Left cardiac atrium (tissue), 4 donors: Measurements from ENCODE around the gene NRXN2. TPM values are rescaled to one million over a fixed set of nuclear protein-coding genes. Genes with fewer than 3 reads are reported as not detected.
A peak's percentile ranks its signal among the peaks of the same experiment; 100 is the strongest.
"Not testable (repeated sequence)": the region's sequence is repeated elsewhere in the genome, so short reads cannot be mapped to it uniquely, and the experiment has no call there.

ENCODE experiments used
- ATAC-seq, 2 donors: fragments of 200-7000 bp; cut with Tn5 transposase; one replicate each; pipeline ENCODE4 v1.9.1; 2020; ENCODE audit warnings: mild to moderate bottlenecking in 2 of 2, moderate library complexity in 2 of 2
- DNase-seq: peaks from one replicate; pipeline ENCODE4 v3.0.0-alpha.2; 2020
- intact Hi-C, 2 donors: fragments of 100-400 bp; cut with DNase I; formaldehyde crosslinking; loops; one replicate each; pipeline versions ENCODE4 v1.14.1 to v1.15.1; 2022 to 2023
- total RNA-seq, 2 donors: library from RNA; stranded (reverse); fragmentation: NEBNext Ultra II Directional; extraction: Animal tissue kit (Norgen Biotek cat#: 25700); gene quantifications; one replicate each; pipeline ENCODE4 v1.2.1, GENCODE V29; 2021
- donor health status: DM: no; HTN: yes; CAD: no.
- donor health status: DM: no; HTN: yes; CAD: no; lungs with severe emphysema.
- donor health status: DM: yes; HTN: yes; CAD: no.
- donor health status: Dilated cardiomyopathy.

The NRXN2 gene
- total RNA-seq, 2 donors from 2014 or later: 3.9 to 4.0 TPM

DNA sequence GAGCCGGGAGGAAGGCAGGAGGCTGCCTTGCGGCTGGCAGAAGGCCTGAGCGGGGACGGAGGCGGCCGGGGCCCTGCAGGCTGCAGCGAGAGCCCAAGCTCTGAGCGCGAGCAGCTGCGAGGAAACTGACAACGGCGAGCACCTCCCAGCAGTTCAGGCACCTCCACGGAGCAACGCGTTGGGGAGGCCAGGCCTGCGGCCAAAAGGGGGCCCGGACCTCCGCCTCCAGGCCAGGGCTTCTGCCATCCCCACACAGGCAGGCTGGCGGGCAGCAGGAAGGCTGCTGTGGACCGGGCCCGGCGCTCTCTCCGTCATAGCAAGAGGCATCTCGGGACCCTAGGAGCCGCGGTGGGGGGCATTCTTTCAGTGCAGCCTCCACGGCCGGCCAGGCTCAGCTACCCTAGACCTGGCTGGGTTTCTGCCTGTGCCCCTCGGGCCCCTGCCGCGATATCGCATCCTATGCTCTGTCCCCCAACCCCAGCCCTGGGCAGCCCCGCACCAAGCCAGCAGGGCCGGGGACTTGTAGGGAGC lies 154.9 kb downstream of the NRXN2 start:
- intact Hi-C loops: no loop called here
- no peak for DNase-seq
- ATAC-seq: no peak

DNA sequence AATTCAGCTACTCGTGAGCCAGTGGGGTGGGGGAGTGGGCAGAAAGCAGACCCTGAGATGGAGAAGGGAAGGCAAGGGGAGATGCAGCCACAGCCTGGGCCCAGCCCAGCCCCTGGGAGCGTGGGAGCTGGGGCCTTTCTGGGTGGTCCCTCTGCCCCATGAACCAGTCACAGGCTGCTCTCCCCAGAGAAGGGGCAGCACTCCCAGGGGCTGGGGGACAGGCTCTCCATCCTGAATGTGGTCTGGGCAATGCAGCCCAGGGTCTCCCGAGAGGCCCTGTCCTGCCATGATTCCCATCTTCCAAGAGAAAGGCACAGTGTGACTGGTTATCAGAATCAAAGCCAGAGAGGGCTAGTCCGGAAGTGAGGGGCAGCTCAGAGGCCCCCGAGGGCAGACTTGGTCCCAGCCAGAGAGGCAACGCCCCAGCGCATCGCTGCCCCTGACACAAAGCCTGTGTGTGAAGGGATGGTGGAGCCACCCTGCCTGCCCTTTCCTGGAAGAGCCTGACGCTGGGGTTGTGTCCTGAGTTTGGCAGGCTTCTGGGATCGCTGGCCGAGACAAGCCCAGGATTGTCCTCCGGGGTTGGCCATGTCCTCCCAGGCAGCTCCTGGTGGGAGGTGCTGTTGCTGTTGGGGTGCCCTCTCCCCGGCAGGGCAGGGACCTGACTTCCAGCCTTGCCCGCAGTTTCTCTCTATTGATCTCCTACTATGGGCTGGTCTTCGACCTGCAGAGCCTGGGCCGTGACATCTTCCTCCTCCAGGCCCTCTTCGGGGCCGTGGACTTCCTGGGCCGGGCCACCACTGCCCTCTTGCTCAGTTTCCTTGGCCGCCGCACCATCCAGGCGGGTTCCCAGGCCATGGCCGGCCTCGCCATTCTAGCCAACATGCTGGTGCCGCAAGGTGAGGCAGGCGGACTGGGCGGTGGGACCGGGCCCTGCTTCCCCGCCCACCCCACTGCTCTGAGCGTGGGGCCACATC lies 155.8 kb downstream of the NRXN2 start:
- no peak for DNase-seq
- intact Hi-C loops: no loop called here
- peak in 1 of 2 donors; percentile 4 for ATAC-seq

DNA sequence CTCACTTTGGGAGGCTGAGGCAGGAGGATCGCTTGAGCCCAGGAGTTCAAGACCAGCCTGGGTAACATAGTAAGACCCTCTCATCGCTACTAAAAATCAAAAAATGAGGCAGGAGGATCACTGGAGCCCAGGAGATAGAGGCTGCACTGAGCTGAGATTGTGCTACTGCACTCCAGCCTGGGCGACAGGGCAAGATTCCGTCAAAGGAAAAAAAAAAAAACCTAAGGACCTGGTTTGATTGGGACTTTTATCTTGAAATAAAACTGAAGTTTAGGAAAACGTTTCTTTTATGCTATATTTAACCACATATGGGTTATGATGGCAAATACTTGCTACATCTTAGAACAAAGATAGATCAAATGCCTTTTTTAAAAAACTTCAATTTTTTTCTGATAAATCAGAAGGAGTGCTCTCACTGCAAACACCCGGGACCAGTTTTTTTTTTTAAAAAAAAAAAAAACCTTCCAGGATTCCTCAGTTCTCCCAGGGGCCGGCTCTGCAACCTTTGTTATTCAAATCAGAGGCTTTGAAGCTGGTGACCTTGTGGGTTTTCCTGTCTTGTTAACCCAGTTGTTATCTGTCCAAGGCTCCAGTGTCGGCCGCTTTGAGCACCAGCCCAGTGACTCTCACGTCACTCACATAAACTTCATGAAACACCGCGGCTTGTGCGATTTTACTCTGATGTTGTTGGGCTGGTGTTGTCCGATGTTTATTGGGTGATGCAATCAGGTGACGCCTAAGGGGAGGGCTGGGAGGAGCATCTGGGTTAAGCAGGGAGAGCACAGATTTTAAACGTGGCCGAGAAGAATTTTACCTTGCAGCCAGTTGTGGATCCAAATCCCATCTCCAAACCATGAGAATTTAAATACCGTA lies 156.7 kb downstream of the NRXN2 start:
- intact Hi-C loops: no loop called here
- ATAC-seq: peak; percentile 73 to 88
- peak; percentile 76 for DNase-seq

DNA sequence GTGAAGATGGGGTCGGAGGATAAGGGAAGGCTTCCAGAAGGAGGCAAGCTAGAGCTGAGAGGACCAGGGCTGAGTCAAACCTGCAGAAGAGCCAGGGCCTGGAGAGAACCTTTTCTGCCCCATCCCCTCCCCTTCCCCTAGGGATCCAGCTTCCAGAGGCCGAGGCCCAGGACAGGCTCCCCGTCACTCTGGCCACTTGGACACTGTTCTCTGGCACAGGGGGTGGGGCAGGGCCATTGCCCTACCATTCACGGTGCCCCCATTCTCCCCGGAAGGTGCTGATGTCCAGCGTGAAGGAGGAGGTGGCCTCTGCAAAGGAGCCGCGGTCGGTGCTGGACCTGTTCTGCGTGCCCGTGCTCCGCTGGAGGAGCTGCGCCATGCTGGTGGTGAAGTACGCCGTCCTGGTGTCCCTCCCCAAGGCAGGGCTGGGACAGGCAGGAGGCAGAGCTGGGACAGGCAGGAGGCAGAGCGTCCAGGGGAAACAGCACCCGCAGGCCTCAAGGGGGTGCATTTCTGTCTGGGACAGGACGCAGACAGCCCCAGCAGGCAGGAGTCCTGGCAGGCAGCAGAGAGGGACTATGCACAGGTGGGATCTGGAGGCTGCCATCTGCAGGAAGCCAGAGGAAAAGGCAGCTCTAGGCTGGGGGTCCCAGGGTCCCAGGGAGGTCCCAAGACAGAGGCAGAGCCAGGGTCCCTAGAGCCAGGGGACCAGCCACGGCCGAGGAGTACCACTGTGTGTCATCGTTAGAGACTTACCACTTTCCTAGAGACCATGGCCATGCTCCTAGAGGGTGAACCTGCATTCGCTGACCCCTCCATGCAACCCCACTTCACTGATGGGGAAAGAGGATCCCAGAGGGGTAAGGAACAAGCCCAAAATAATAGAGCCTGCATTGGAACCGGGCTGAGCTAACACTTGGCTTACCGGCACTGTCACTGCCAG lies 157.8 kb downstream of the NRXN2 start:
- intact Hi-C loops: no loop called here
- ATAC-seq: no peak
- DNase-seq: no peak

DNA sequence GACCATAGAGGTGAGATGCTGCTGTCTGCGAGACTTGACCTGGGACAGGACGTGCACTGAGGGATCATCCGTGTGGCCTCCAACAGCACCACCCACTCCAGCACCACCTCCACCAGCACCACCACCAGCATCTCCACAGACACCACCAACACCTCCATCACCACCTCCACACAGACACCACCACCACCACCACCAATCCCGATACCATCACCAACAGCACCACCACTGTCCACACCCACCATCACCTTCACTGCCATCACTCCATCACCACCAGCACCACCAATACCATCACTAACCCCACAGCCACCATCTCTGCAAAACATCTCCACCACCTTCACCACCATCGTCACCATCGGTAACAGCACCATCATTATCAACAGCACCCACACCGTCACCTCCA lies 158.6 kb downstream of the NRXN2 start:
- ATAC-seq (no peak), DNase-seq (no peak)
- intact Hi-C loops: no loop called here

DNA sequence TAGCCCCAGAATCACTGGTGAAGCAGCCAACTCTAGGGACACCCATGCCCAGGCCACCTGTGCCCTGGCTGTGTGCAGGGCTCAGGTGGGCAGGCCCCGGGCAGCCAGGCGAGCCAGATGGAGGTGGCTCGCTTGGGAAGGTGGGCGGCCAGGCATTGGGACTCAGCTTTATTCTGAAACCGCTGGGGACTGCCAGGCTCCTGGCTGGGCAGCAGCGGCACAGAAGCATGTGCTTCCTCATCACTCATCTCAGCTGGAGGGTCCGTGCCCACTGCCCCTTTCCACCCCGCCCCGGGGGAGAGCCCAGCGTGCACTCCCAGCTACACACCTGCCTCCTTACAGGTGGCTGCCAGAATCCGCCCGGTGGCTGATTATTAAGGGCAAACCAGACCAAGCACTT lies 159.0 kb downstream of the NRXN2 start:
- intact Hi-C loops: no loop called here
- no peak for DNase-seq
- no peak for ATAC-seq

DNA sequence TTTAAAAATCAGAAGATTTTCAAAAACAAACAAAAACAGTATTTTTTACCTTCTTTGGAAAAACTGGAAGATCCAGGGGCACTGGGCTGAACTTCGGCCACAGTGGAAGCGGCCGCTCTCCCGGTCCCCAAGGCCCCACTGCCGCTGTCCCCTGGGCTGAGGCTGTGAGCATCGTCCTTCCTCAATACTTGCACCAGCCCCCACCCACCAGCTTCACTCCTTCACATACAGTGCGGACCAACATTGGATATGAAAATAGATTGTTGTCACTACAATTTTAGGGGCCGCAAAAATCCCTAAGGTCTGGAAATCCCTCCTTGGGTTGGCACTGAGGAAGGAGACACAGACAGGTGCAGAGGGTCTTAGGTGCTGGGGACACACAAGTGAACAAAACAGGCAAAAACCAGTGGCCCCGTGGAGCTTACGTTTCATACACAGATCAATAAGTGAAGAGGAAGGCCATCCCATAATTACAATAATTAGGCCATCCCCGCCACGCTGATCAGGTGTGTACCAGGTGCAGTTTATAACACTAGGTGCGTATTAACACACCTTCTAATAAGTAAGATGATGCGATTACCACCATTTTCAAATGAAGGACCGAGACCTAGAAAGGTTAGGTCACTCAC lies 160.2 kb downstream of the NRXN2 start:
- intact Hi-C loops: no loop called here
- DNase-seq: no peak
- no peak for ATAC-seq

DNA sequence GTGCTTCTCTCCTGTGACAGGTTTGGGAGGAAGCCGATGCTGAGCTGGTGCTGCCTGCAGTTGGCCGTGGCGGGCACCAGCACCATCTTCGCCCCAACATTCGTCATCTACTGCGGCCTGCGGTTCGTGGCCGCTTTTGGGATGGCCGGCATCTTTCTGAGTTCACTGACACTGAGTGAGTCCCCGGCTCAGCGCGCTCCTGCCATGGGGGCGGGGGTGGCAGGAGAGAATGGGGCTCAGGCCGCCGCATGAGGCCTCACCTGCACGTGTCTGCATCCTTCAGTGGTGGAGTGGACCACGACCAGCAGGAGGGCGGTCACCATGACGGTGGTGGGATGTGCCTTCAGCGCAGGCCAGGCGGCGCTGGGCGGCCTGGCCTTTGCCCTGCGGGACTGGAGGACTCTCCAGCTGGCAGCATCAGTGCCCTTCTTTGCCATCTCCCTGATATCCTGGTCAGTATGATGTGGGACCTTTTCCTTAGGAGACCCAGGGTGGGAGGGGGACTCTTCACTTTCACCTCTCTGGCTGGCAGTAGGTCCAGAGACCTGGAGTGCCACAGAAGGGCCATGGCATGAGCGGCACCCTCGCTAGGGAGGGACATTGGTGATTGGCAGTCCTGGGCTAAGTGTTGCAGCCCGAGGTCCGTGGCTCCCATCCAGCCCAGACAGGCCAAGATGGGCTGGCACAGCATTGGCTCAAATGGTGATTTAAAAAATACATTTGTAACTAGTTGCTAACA lies 160.8 kb downstream of the NRXN2 start:
- ATAC-seq: no peak
- no peak for DNase-seq
- intact Hi-C loops: no loop called here

DNA sequence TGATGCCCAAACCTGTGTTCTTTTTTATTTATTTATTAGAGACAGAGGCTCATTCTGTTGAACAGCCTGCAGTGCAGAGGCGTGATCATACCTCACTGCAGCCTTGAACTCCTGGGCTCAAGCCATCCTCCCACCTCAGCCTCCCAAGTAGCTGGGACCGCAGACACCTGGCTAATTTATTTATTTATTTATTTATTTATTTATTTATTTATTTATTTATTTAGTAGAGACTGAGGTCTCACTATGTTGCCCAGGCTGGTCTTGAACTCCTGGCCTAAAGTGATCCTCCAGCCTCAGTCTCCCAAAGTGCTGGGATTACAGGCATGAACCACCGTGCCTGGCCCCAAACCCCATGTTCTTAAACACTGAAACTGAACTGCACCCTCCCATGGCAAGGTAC lies 161.6 kb downstream of the NRXN2 start:
- DNase-seq, intact Hi-C loops, ATAC-seq: not testable (repeated sequence)

DNA sequence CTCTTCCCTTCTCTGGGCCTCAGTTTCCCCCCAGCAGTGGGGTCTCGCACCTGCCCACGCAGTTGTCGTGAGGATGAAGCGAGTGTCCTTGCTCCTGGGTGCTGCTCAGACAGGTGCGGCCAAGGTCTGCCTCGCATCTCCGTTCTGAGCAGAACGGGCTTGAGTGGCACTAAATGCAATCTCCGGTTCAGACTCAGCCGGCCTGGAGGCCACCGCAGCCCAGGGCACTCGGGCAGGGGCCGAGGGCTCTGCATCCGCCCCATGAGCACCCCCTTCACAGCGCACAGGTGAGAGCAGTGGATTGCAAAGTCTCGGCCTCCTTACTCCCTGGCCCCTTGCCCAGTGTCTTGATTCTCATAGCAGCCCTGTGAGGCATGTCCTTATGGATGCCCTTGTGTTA lies 162.1 kb downstream of the NRXN2 start:
- intact Hi-C loops: no loop called here
- DNase-seq: no peak
- ATAC-seq: no peak

DNA sequence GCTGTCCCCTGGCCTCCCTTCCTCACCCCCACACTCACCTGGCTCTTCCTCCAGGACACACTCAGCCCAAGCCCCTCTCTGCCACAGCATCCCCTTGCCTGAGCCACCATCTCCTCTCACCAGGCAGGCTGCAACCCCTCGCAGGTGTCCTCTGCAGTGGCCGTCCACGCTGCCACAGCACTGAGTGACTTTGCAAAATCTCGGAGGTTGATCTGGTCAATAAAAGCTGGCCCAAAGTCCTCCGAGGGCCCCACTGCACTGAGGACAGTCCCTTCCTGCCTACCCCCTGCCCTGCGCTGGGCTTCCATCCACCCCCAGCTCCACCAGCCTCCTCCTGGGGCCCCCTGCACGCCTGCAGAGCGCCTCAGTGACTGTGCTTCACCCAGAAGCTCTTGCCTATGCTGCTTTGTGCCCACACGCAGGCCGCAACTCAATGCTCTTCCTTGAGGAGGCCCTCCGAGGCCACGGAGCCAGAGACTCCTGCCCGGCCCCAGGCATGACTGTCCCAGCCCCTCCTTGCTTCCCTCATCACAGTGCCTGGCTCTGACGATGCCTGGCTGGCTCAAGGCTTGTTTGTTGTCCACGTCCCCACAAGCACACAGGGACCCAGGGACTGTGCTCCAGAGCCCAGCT lies 162.7 kb downstream of the NRXN2 start:
- ATAC-seq (no peak), DNase-seq (no peak)
- intact Hi-C loops: no loop called here

DNA sequence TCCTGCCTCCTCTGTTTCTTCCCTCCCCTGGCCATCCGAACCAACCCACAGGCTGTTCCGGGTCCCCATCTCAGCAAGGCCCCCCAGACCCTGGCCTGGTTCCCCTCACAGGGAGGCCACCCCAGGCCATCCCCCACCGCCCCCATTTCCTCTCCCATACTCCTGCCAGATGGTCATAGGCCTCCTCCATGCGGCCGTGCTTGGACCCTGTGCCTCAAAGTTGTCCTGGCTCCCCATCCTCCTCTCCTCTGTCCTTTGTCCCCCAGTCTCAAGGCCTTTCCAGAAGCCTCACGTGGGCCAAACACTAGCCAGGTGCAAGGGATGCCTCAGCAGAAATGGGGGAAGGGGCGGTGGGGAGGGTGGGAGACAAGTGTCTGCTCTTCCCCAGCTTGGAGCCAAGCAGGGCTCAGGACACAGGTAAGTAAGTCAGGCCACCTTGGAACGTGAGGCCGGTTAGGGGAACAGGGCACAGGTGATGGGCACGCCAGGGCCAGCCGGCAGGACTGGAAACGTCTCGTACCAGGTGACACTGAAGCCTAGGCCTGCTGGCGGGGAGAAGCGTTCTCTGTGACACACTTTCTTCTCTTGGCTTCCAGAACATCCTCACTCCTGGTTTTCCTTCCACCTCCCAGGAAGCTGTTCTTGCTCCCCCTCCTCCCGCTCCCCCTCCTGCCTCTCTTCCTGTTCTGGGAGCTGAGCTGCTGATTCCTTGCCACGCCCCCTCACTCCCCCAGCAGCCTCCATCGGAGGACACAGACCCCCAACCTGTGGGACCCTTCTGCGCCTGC lies 163.5 kb downstream of the NRXN2 start:
- intact Hi-C loops: no loop called here
- ATAC-seq: no peak

DNA sequence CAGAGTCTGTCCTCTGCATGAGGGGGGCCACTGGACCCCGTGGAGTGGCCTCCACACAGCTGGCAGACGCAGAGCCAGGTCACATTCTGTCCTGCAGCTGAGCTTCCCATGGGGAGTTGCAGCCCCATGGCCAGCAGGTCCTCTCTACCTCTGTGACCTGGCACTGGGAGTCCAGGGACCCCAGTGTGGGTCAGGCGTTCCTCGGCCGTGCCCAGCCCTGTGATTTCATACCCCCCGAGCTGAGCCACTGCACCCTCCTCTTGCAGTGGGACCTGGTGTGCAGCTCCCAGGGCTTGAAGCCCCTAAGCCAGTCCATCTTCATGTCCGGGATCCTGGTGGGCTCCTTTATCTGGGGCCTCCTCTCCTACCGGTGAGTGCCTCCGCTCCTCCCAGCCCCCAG lies 164.1 kb downstream of the NRXN2 start:
- intact Hi-C loops: no loop called here
- ATAC-seq: no peak
- no peak for DNase-seq

More for the DNA sequence above, 163.5 kb downstream of the NRXN2 start:
- DNase-seq: no peak

DNA sequence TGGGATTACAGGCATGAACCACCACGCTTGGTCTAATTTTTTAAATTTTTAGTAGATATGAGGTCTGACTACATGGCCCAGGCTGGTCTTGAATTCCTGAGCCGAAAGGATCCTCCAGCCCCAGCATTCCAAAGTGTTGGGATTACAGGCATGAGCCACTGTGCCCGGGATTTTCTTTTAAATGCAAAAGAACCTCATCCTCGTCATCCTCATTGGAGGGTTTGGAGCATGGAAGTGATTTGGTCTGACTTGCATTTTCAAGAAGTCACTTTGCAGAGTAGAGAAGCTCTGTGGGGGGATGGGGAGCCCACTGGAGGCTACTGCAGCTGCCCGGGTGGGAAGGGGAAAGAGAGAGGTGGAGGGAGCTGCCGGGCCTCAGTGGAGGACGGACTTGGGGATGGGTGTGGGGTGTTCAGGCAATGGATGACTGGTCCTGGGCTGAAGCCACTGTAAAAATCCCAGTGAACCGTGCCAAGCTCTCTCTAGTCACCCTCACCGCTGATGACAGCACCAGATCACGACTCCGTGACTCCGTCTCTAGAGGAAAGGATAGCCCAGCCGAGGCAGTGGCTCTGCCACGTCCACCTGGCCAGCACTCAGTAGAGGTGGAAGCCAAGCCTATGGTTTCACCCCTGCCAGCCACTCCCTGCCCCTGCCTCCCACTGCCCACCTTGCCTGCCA lies 164.8 kb downstream of the NRXN2 start:
- no peak for DNase-seq
- intact Hi-C loops: no loop called here

DNA sequence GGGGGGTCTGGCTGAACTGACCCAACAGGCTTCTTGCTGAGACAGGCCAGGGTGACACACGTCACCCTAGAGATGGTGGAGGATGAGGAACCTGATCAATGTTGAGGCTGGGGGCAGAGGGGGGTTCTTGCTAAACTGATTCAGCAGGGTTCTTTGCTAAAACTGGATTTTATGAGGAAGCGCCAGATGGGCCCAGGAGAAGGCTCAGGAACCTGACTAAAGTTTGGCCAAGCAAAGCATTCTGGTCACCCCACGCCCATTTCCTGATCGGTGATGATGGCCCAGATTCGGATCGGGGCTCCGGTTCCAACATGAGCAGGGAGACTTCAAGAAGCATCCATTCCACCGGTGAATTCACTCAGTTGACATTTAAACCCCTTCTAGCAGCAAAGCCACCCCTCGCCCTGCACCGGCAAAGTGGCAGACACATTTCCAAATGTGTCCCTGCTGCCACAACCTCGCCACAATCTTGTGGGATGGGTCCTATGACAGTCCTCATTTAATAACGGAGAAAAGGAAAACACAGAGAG lies 166.2 kb downstream of the NRXN2 start:
- no peak for DNase-seq
- intact Hi-C loops: no loop called here
- no peak for ATAC-seq

More for the DNA sequence above, 164.8 kb downstream of the NRXN2 start:
- peak in 1 of 2 donors; percentile 18 for ATAC-seq
